DND-41 (cell line): ENCODE data around the gene GTPBP4.

Source experiments
- CTCF ChIP-seq: IDR thresholded peaks from 2 replicates; pipeline ENCODE4 v1.5.1; 2012; ENCODE audit warnings: borderline replicate concordance, low read length, moderate library complexity, mild to moderate bottlenecking; ENCODE audit not compliant: poor library complexity, severe bottlenecking; ENCODE audit errors: extremely low read depth
- EZH2 ChIP-seq: IDR thresholded peaks from 3 replicates; pipeline ENCODE4 v1.6.1; 2012; ENCODE audit warnings: borderline replicate concordance, low read depth, mild to moderate bottlenecking, moderate library complexity, low read length, inconsistent platforms; ENCODE audit not compliant: severe bottlenecking

GRCh38 chr10:994836-995558 is 6.8 kb downstream of the GTPBP4 start:
- TF ChIP-seq CTCF, result no peak
- no peak for TF ChIP-seq EZH2
